GM19438 (cell line): ENCODE measurements around the gene RPL10.
A peak's percentile ranks its signal among the peaks of the same experiment; 100 is the strongest.

Source experiments
- ATAC-seq: cut with Tn5 transposase; IDR thresholded peaks from one replicate; pipeline ENCODE4 v1.9.1; 2021; ENCODE audit warnings: low read depth; ENCODE audit not compliant: unreplicated experiment

The RPL10 gene

DNA sequence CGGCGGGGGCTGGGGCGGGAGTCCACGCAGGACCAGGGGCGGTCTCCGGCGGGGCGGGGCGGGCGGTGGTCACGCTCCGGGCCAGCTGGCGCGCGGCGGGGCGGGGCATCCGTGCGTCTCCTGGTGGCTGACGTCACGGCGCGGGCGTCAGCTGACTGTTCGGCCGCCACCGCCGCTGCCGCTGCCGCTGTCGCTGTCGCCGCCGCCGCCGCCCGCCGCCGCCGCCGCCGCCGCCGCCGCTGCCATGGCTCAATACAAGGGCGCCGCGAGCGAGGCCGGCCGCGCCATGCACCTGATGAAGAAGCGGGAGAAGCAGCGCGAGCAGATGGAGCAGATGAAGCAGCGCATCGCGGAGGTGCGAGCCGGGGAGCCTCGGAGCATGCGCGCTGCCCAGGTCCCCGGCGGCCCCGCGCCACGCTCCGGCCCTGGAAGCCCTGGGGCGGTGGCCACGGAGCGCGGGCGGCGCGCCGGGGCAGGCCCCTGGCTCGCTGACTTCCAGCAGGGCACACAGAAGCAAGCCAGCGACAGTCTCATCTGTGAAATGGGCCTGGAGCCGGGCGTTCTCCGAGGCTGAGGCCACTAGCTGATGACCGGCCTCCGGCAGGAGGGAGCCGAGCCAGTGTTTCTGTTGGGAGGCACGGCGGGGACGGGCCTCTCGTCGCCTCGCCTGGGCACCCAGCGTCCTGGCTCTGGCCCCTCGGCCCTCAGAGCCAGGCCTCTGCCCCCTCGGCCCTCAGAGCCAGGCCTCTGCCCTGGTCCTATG is 46.0 kb downstream of the RPL10 start, which contains the start of gene FAM50A:
Gene FAM50A, plus strand, starts transcription at position 150 of the 763 bp plus-strand sequence. Its CDS starts 95 bp downstream, at position 245.
- ATAC-seq, result peak; percentile 63

GRCh38 chrX:154444755-154445246 is 46.6 kb downstream of the RPL10 start:
- no peak for ATAC-seq

DNA sequence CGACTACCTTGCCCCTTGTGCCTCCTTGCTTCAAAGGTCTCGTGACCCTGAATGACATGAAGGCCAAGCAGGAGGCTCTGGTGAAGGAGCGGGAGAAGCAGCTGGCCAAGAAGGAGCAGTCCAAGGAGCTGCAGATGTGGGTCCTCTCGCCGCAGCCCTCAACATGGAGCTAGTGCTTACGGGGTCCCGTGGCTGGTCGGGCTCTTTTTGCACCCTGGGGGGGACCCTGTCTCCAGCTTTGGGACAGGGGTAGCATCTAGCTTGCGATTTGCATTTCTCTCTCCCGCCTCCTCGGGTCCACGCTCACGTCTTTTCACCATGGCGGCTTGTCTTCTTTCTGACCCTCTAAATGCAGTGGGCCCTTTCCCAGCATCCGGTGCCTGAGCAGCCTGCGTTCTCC is 47.6 kb downstream of the RPL10 start:
- no peak for ATAC-seq

DNA sequence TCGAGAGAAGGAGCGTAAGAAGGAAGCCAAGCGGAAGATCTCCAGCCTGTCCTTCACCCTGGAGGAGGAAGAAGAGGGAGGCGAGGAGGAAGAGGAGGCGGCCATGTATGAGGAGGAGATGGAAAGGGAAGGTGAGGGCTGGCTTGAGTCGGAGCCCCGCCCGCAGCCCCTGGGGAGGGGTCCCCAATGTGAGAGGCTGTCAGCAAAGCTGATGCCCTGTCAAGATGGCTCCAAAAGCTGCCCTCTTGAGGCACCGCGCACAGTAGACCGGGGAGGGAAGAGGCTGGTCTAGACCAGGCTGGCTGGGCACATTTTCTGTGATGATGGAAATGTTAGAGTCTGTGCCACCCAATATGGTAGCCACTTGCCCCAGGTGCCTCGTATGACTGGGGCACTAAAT is 48.3 kb downstream of the RPL10 start:
- ATAC-seq, result no peak

- ATAC-seq, result no peak
These were observed 50.3 kb downstream of the RPL10 start for GRCh38 chrX:154448484-154448883.

DNA sequence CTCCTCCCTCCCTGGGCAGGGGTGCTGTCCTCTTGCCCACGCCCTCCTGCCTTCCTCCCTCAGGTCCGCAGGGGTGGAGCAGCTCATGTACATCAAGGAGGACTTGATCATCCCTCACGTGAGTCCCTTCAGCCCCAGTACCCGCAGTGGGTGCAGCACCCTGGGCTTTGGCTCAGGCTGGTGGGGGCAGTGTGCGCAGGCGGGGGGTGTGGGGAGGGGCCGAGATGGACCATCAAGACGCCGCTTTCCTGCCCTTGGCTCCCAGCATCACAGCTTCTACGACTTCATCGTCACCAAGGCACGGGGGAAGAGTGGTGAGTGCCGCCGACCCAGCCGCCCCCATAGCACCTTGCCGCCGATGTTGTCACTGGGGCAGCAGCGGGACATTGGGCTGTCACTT is 51.4 kb downstream of the RPL10 start:
- ATAC-seq, result no peak

DNA sequence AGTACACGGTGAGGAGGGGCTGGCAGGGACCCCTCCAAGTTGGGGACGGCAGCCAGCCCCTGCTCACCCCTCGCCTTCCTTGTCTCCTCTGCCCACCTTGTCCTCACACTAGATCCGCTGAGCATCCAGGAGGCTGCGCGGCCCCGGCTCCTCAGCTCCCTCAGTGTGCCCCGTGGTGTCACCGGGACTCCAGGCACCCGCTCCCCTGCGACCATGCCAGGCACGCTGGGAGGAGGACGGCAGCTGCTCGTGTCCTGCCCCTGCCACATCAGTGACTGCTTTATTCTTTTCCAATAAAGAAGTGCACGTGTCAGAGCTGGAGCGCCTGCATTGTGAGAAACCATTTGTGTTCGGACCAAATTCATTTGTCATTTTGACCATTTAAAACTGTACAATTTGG is 52.1 kb downstream of the RPL10 start:
- ATAC-seq, result no peak
